Activated naive CD4-positive, alpha-beta T cell treated with anti-CD3 and anti-CD28 coated beads, Interleukin-2, amount 10 ng/mL, durations not matched to agents 7 days and 5 days (primary cell): ENCODE data around the gene GNB5.

Source experiments
- CTCF ChIA-PET: fragments of 350-600 bp; sonication (Branson Sonifier 250); formaldehyde crosslinking; loops from one replicate; lab custom pipeline; 2021; ENCODE audit warnings: antibody characterized with exemption; lab: Charles Lee
- DNase-seq: peaks from one replicate; pipeline ENCODE4 v3.0.0-alpha.2; 2020
- H3K27ac Mint-ChIP-seq: one replicate; pipeline ENCODE4 v1.8.0; 2021; ENCODE audit warnings: mild to moderate bottlenecking, moderate library complexity, mixed read lengths
- H3K27me3 Mint-ChIP-seq: one replicate; pipeline ENCODE4 v1.8.0; 2021; ENCODE audit warnings: mild to moderate bottlenecking, mixed read lengths
- H3K36me3 Mint-ChIP-seq: one replicate; pipeline ENCODE4 v1.8.0; 2021; ENCODE audit warnings: mixed read lengths
- H3K4me1 Mint-ChIP-seq: one replicate; pipeline ENCODE4 v1.8.0; 2021; ENCODE audit warnings: mixed read lengths
- H3K4me3 Mint-ChIP-seq: one replicate; pipeline ENCODE4 v1.8.0; 2021; ENCODE audit warnings: mild to moderate bottlenecking, moderate library complexity, mixed read lengths
- H3K9me3 Mint-ChIP-seq: one replicate; pipeline ENCODE4 v1.8.0; 2021; ENCODE audit warnings: mixed read lengths

GNB5 gene

DNA sequence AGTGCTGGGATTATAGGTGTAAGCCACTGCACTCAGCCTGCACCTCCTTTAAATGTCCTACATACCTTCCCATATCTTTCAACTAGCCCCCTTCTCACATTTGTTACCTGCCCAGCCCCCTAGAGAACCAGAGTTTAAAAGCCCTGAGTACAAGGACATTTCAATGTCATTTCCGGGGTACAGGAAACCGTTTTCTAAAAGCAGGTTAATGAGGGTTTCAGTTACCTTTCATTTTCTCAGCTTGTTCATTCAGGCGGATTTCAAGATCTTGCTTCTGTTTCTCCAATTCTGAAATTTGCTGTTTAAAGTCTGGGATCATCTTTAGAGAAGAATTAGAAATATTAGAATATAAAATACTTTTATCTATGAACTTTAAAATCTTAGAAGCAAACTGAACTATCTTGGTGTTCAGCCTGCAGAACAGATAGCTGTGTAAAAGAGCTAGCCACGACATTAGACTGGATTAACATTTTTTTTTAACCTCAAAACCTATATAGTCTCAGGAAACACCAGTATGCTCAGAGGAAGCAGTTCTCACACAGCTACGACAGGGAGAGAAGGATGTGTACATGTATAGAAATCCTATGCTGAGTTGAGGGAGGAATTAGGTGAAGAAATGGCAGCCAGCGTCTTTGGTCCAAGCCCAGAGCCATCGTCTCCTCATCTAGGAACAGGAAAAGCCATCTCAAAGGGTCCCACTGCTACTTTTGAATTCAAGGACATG is 29.9 kb upstream of the GNB5 start:
- peak overlapping the region; percentile 89 for H3K27ac Mint-ChIP-seq
- peaks cover 48% of the 10 kb centered on the region for H3K4me1 Mint-ChIP-seq

GRCh38 chr15:52220251-52220650 is 29.1 kb upstream of the GNB5 start:
- Mint-ChIP-seq H3K36me3 (peaks cover 17% of the 10 kb centered on the region), H3K4me1 (peaks cover 48% of the 10 kb centered on the region), H3K27ac (no peak overlapping the region), H3K27me3 (no peaks in the 10 kb centered on the region), H3K9me3 (no peaks in the 10 kb centered on the region), H3K4me3 (no peak overlapping the region)
- DNase-seq: no peak
- CTCF ChIA-PET: interaction anchor here (1.3 kb wide), 1 partner anchor 12 kb away, joined by 6 read pairs; no protein-coding TSS in a partner anchor

More for the DNA sequence above, 29.9 kb upstream of the GNB5 start:
- CTCF ChIA-PET: interaction anchor here (0.9 to 1.7 kb wide), 2 partner anchors 13 to 58 kb away, joined by 4 to 9 read pairs; no protein-coding TSS in a partner anchor
- no peaks in the 10 kb centered on the region for H3K9me3 Mint-ChIP-seq
- no peaks in the 10 kb centered on the region for H3K27me3 Mint-ChIP-seq
- no peak for DNase-seq
- peak overlapping the region; percentile 82 for H3K4me3 Mint-ChIP-seq
- peaks cover 17% of the 10 kb centered on the region for H3K36me3 Mint-ChIP-seq

DNA sequence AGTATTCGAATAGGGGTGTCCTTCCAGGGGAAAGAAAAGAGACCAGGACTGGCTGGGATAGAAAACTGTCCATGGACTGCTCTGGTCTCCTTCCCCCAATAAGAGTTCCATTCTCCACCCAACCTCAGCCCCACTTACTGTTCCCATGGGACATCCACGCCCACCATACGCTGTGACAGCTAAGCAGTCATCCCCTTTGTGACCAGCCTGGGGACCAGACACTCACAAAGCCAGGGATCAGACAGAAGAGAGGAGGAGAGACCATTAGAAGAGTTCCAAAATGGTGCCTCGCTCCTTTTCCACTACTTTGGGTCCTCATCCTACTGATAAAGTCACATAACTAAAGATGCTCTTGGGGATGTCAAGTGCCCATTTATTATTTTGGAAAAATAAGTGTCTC is 27.6 kb upstream of the GNB5 start:
- Mint-ChIP-seq H3K4me3 (no peak overlapping the region), H3K27ac (no peak overlapping the region), H3K4me1 (peaks cover 43% of the 10 kb centered on the region), H3K9me3 (no peaks in the 10 kb centered on the region), H3K27me3 (no peaks in the 10 kb centered on the region), H3K36me3 (peaks cover 17% of the 10 kb centered on the region)
- CTCF ChIA-PET: interaction anchor here (1.4 to 3.3 kb wide), 2 partner anchors 8 to 140 kb away, joined by 3 to 35 read pairs; no protein-coding TSS in a partner anchor
- DNase-seq: no peak

DNA sequence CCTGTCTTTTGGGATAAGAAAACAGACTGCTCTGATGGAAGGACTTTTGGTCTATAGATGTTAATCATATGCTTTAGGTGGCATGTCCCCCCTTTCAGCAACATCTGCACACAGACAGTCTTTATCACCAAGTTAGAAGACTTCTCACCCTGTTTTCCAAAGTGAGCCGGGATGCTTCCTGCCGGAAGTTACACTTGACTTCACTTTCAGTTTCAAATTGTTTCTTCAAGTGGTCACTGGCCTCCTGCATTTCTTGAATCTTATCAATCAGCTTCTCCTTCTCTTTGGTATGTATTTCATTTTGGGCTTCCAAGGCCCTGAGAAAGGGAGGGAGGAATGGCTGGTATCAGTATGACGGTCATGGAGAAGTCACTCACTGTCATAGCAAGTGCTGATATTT is 27.2 kb upstream of the GNB5 start:
- CTCF ChIA-PET: interaction anchor here (1.4 to 3.3 kb wide), 2 partner anchors 9 to 140 kb away, joined by 3 to 35 read pairs; no protein-coding TSS in a partner anchor
- Mint-ChIP-seq H3K4me1 (peaks cover 39% of the 10 kb centered on the region), H3K27ac (no peak overlapping the region), H3K27me3 (no peaks in the 10 kb centered on the region), H3K36me3 (peaks cover 15% of the 10 kb centered on the region), H3K4me3 (no peak overlapping the region), H3K9me3 (no peaks in the 10 kb centered on the region)
- no peak for DNase-seq

DNA sequence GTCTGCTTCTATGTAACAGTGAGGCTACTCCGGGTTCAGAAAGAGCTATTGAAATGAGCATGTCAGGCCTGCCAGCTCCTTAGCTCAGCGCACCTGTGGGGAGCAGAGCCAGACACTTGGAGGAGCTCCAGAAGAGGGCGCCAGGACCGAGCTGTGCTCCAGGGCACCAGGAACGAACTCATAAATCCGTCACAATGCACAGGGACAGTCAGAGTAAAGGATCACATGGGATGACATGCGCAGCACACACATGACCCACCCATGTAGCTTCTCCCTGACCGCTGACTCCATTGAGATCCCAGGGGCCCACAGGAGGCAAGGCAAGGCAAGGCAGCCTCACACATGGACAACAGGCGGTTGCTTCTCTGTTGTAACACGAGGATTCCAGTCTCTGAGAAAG is 26.0 kb upstream of the GNB5 start:
- H3K36me3 Mint-ChIP-seq: peaks cover 7% of the 10 kb centered on the region
- no peaks in the 10 kb centered on the region for H3K9me3 Mint-ChIP-seq
- no peak overlapping the region for H3K27ac Mint-ChIP-seq
- peak; percentile 51 for DNase-seq
- no peak overlapping the region for H3K4me3 Mint-ChIP-seq
- CTCF ChIA-PET: interaction anchor here (0.6 to 3.3 kb wide), 12 partner anchors 9 to 517 kb away, joined by 3 to 35 read pairs (median 4); no protein-coding TSS in a partner anchor
- peaks cover 28% of the 10 kb centered on the region for H3K4me1 Mint-ChIP-seq
- peaks cover 5% of the 10 kb centered on the region for H3K27me3 Mint-ChIP-seq

DNA sequence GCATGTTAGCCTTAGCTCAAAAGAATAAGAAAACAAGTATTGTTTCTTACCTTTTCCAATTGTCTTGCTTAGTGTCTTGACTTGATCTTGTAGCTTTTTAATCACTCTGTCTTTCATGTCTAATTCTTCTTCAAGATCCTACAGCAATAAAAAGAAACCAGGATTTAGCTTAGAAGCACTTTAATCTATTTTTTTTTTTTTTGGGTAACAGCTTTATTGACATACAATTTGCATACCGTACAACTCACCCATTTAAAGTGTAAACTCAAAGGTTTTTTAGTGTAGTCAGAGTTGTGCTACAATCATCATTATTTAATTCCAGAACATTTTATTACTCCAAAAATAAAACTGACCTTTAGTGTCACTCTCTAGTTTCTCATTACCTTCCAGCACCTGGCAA is 23.4 kb upstream of the GNB5 start:
- peaks cover 8% of the 10 kb centered on the region for H3K27me3 Mint-ChIP-seq

DNA sequence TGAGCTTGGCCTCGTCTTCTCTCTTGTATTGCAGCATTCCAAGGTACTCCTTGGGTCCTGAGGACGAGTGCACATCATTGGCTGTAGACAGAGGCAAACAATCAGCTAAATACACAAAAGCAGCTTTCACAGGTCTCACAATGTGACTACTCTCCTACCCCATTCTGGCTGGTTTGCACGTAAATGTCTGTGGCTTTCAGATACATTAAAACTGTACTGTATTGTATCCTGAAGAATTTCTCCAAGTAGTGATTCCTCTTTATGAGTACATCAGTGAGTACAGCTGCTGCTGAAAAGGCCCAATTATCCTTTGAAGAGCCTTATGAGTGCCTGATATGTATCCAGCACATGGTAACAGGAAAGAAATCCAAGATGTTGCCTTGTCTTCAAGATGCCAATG is 22.0 kb upstream of the GNB5 start:
- no peak overlapping the region for H3K4me3 Mint-ChIP-seq
- no peaks in the 10 kb centered on the region for H3K36me3 Mint-ChIP-seq
- no peak overlapping the region for H3K27ac Mint-ChIP-seq
- CTCF ChIA-PET: interaction anchor here (0.9 to 1.9 kb wide), 2 partner anchors 9 to 14 kb away, joined by 4 to 9 read pairs; no protein-coding TSS in a partner anchor
- H3K27me3 Mint-ChIP-seq: peaks cover 12% of the 10 kb centered on the region
- peaks cover 2% of the 10 kb centered on the region for H3K4me1 Mint-ChIP-seq
- H3K9me3 Mint-ChIP-seq: no peaks in the 10 kb centered on the region
- no peak for DNase-seq

More for the DNA sequence above, 23.4 kb upstream of the GNB5 start:
- DNase-seq: no peak
- Mint-ChIP-seq H3K9me3 (no peaks in the 10 kb centered on the region), H3K36me3 (no peaks in the 10 kb centered on the region), H3K4me3 (no peak overlapping the region), H3K27ac (no peak overlapping the region), H3K4me1 (peaks cover 7% of the 10 kb centered on the region)
- CTCF ChIA-PET: interaction anchor here (0.8 to 1.9 kb wide), 5 partner anchors 8 to 38 kb away, joined by 3 to 10 read pairs (median 6); no protein-coding TSS in a partner anchor

DNA sequence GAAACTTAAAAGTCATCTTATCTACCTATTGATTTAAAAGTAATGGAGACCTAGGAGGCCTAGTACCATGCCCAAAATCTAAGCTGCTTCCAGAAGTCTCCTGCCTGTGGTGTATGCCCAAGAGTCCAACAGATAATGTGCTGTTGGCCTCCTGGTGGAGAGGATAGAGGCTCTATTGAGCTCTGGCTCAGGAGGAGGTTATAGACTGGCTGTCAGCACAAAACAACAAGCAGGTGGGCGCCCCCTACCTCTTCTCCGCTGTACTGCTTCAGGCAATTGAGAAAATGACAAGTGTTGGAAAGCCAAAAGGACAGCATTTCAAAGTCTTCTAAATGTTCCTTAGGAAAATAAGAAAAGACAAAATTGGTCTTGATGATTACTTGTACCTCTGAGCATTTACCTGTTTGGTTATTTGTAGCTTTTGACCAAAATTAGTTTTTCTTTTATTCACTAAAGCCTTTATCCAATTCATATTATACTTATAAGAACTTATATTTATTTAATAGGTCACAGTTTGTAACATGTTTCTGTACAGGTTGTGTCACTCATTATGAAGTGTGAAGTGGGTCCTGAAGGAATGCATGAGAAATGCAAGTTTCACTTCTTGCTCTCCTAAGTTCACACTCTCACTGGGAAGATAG is 17.2 kb upstream of the GNB5 start:
- H3K4me3 Mint-ChIP-seq: no peak overlapping the region
- no peaks in the 10 kb centered on the region for H3K36me3 Mint-ChIP-seq
- peaks cover 2% of the 10 kb centered on the region for H3K4me1 Mint-ChIP-seq
- no peaks in the 10 kb centered on the region for H3K9me3 Mint-ChIP-seq
- peaks cover 12% of the 10 kb centered on the region for H3K27me3 Mint-ChIP-seq
- peak; percentile 88 for DNase-seq
- CTCF ChIA-PET: interaction anchor here (0.6 to 3.9 kb wide), 34 partner anchors 9 to 425 kb away, joined by 3 to 40 read pairs (median 5); no protein-coding TSS in a partner anchor
- H3K27ac Mint-ChIP-seq: no peak overlapping the region

- no peak for DNase-seq
- CTCF ChIA-PET: interaction anchor here (2.4 to 3.9 kb wide), 3 partner anchors 23 to 43 kb away, joined by 13 to 40 read pairs (median 19); no protein-coding TSS in a partner anchor
- H3K4me3 Mint-ChIP-seq: no peak overlapping the region
- H3K4me1 Mint-ChIP-seq: peaks cover 2% of the 10 kb centered on the region
- H3K36me3 Mint-ChIP-seq: no peaks in the 10 kb centered on the region
- H3K9me3 Mint-ChIP-seq: no peaks in the 10 kb centered on the region
- no peak overlapping the region for H3K27ac Mint-ChIP-seq
- peaks cover 6% of the 10 kb centered on the region for H3K27me3 Mint-ChIP-seq
Observed at GRCh38 chr15:52207191-52207590, 16.0 kb upstream of the GNB5 start.

- CTCF ChIA-PET: interaction anchor here (3.9 kb wide), 1 partner anchor 22 kb away, joined by 40 read pairs; no protein-coding TSS in a partner anchor
- Mint-ChIP-seq H3K27me3 (peaks cover 4% of the 10 kb centered on the region), H3K36me3 (no peaks in the 10 kb centered on the region), H3K27ac (no peak overlapping the region), H3K4me1 (peaks cover 2% of the 10 kb centered on the region), H3K9me3 (no peaks in the 10 kb centered on the region), H3K4me3 (no peak overlapping the region)
- no peak for DNase-seq
Observed at GRCh38 chr15:52206446-52206845, 15.3 kb upstream of the GNB5 start.

DNA sequence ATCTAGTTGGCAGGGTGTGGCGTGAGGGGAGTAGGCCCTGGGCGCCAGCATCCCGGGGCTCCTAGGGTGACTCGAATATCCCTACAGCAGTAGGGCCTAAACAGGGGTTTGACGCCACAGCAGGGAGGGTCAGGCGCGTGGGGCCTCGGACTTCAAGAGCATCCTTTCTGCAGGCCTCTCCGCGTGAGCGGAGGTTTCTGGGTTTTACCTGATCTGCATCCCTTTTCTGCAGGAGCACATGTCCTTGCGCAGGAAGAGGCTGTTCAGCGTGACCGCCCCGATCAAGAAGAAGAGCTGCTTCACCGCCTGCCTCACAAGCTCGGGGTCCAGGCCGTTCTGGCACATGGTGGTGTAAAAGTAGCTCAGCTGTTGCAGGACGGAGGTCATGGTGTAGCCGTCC is 13.5 kb upstream of the GNB5 start:
- Mint-ChIP-seq H3K27ac (no peak overlapping the region), H3K36me3 (no peaks in the 10 kb centered on the region), H3K4me1 (peaks cover 2% of the 10 kb centered on the region), H3K4me3 (no peak overlapping the region), H3K27me3 (peaks cover 9% of the 10 kb centered on the region), H3K9me3 (no peaks in the 10 kb centered on the region)
- DNase-seq: no peak
- CTCF ChIA-PET: no interaction called here

GRCh38 chr15:52200831-52201365 is 9.7 kb upstream of the GNB5 start:
- H3K9me3 Mint-ChIP-seq: no peaks in the 10 kb centered on the region
- H3K4me1 Mint-ChIP-seq: no peaks in the 10 kb centered on the region
- H3K36me3 Mint-ChIP-seq: no peaks in the 10 kb centered on the region
- CTCF ChIA-PET: no interaction called here
- peaks cover 11% of the 10 kb centered on the region for H3K27me3 Mint-ChIP-seq
- DNase-seq: no peak
- H3K4me3 Mint-ChIP-seq: no peak overlapping the region
- no peak overlapping the region for H3K27ac Mint-ChIP-seq

- H3K4me1 Mint-ChIP-seq: no peaks in the 10 kb centered on the region
- H3K27ac Mint-ChIP-seq: no peak overlapping the region
- H3K4me3 Mint-ChIP-seq: no peak overlapping the region
- peaks cover 11% of the 10 kb centered on the region for H3K27me3 Mint-ChIP-seq
- H3K36me3 Mint-ChIP-seq: no peaks in the 10 kb centered on the region
- no peaks in the 10 kb centered on the region for H3K9me3 Mint-ChIP-seq
- no peak for DNase-seq
- CTCF ChIA-PET: interaction anchor here (1.0 to 1.3 kb wide), 2 partner anchors 9 to 28 kb away, joined by 3 to 5 read pairs; no protein-coding TSS in a partner anchor
Observed at GRCh38 chr15:52199271-52199670, 8.1 kb upstream of the GNB5 start.

- peaks cover 11% of the 10 kb centered on the region for H3K27me3 Mint-ChIP-seq
- CTCF ChIA-PET: interaction anchor here (1.5 kb wide), 1 partner anchor 11 kb away, joined by 5 read pairs; no protein-coding TSS in a partner anchor
- no peak for DNase-seq
- no peaks in the 10 kb centered on the region for H3K4me1 Mint-ChIP-seq
- no peaks in the 10 kb centered on the region for H3K36me3 Mint-ChIP-seq
- H3K9me3 Mint-ChIP-seq: no peaks in the 10 kb centered on the region
- no peak overlapping the region for H3K27ac Mint-ChIP-seq
- no peak overlapping the region for H3K4me3 Mint-ChIP-seq
Observed at GRCh38 chr15:52196891-52197290, 5.7 kb upstream of the GNB5 start.
